CD4-positive, CD25-positive, alpha-beta regulatory T cell (primary cell): ENCODE measurements around the gene RASSF4. TPM values are rescaled to one million over a fixed set of nuclear protein-coding genes. Genes with fewer than 3 reads are reported as not detected.

Source experiments
- ATAC-seq, 2 donors: fragments of 150-1000 bp; cut with Tn5 transposase; one replicate each; pipeline ENCODE4 v1.10.0; 2021; ENCODE audit warnings: low read depth in 2 of 2, moderate number of reproducible peaks in 2 of 2, moderate library complexity in 1 of 2
- DNase-seq, 3 donors: peaks; one replicate each; pipeline versions ENCODE4 v3.0.0 to v3.0.0-alpha.2; 2012 to 2022; ENCODE audit warnings: mixed read lengths in 1 of 3
- H3K27ac ChIP-seq: one replicate; pipeline ENCODE4 v1.7.0; 2013; ENCODE audit warnings: mild to moderate bottlenecking, low read length; ENCODE audit not compliant: insufficient read depth, poor library complexity, severe bottlenecking
- H3K27me3 ChIP-seq: one replicate; pipeline ENCODE4 v1.7.0; 2013; ENCODE audit warnings: low read length; ENCODE audit not compliant: control insufficient read depth, insufficient read depth
- H3K36me3 ChIP-seq: one replicate; pipeline ENCODE4 v1.7.0; 2013; ENCODE audit warnings: mild to moderate bottlenecking, low read length, moderate library complexity; ENCODE audit not compliant: control insufficient read depth, insufficient read depth
- H3K4me1 ChIP-seq: 2 replicates; pipeline ENCODE4 v1.7.0; 2013; ENCODE audit warnings: mild to moderate bottlenecking, low read length; ENCODE audit not compliant: insufficient read depth, control insufficient read depth, poor library complexity, severe bottlenecking
- H3K4me3 ChIP-seq: one replicate; pipeline ENCODE4 v1.7.0; 2013; ENCODE audit warnings: low read depth, mild to moderate bottlenecking, low read length, moderate library complexity
- H3K9me3 ChIP-seq, 2 experiments: 1 replicate in 1 of 2; 2 replicates in 1 of 2; pipeline ENCODE4 v1.7.0; 2013; ENCODE audit warnings: low read length in 2 of 2, mild to moderate bottlenecking in 1 of 2, moderate library complexity in 1 of 2; ENCODE audit not compliant: control insufficient read depth in 2 of 2
- H3K27ac Mint-ChIP-seq, 3 donors: one replicate each; pipeline ENCODE4 v1.8.0; 2020 to 2022; ENCODE audit warnings: mild to moderate bottlenecking in 3 of 3, mixed read lengths in 3 of 3, moderate library complexity in 2 of 3
- H3K27me3 Mint-ChIP-seq: one replicate; pipeline ENCODE4 v1.8.0; 2022; ENCODE audit warnings: mild to moderate bottlenecking, mixed read lengths
- H3K36me3 Mint-ChIP-seq: one replicate; pipeline ENCODE4 v1.8.0; 2020; ENCODE audit warnings: mixed read lengths
- H3K4me1 Mint-ChIP-seq, 4 donors: one replicate each; pipeline ENCODE4 v1.8.0; 2020 to 2022; ENCODE audit warnings: mixed read lengths in 4 of 4, mild to moderate bottlenecking in 1 of 4
- H3K4me3 Mint-ChIP-seq, 4 donors: one replicate each; pipeline ENCODE4 v1.8.0; 2020 to 2022; ENCODE audit warnings: mild to moderate bottlenecking in 4 of 4, mixed read lengths in 4 of 4, moderate library complexity in 3 of 4
- H3K9me3 Mint-ChIP-seq, 7 donors: one replicate each; pipeline ENCODE4 v1.8.0; 2020 to 2022; ENCODE audit warnings: mixed read lengths in 7 of 7, mild to moderate bottlenecking in 3 of 7, moderate library complexity in 2 of 7
- polyA plus RNA-seq, 4 donors: library from polyadenylated mRNA; unstranded; fragments of 300-500 nt; fragmentation: Illumina TruSeq; gene quantifications; one replicate each; pipeline ENCODE4 v1.2.3, GENCODE V29; 2021
- total RNA-seq: library from RNA; stranded (reverse); gene quantifications from one replicate; pipeline ENCODE4 v1.2.3, GENCODE V29; 2022

Gene RASSF4
- total and polyA plus RNA-seq, 5 donors from 2014 or later = 0.37 to 1.3 (median 0.53) TPM; not detected in 1

DNA sequence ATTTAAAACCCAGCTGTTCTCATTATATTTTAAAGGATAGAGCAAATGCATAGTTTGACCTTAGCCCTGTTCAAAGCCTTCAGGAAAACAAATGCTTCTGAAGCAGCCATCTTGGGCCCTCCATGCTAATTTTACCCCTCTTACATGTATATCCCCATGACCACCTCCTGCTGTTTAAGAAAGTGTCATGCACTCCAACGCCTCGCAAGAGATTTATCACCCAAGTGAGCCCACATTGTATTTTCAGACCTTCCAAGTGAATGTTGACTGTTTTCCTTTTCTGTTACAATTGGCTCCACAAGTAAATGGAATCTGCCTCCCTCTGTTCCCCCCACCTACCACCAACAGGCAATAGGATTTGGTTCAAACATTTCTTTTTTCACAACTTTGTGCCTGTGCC is 43.2 kb upstream of the RASSF4 start:
- Mint-ChIP-seq H3K36me3 (no peaks in the 10 kb centered on the region), H3K27me3 (no peaks in the 10 kb centered on the region), H3K4me1 (peaks cover 0 to 25% (median 6%) of the 10 kb centered on the region in 4 donors), H3K9me3 (peaks cover 0 to 6% (median 0%) of the 10 kb centered on the region in 7 donors), H3K27ac (no peak overlapping the region), H3K4me3 (no peak overlapping the region)
- peaks cover 3% of the 10 kb centered on the region for H3K27me3 ChIP-seq
- no peak overlapping the region for H3K4me3 ChIP-seq
- H3K4me1 ChIP-seq = peaks cover 15% of the 10 kb centered on the region
- no peaks in the 10 kb centered on the region for H3K36me3 ChIP-seq
- DNase-seq (no peak), ATAC-seq (no peak)
- no peaks in the 10 kb centered on the region for H3K9me3 ChIP-seq
- no peak overlapping the region for H3K27ac ChIP-seq

GRCh38 chr10:44917848-44918247 is 41.8 kb upstream of the RASSF4 start:
- Mint-ChIP-seq H3K9me3 (peaks cover 0 to 6% (median 0%) of the 10 kb centered on the region in 7 donors), H3K36me3 (no peaks in the 10 kb centered on the region), H3K27me3 (no peaks in the 10 kb centered on the region), H3K4me1 (peaks cover 0 to 21% (median 6%) of the 10 kb centered on the region in 4 donors), H3K4me3 (no peak overlapping the region), H3K27ac (no peak overlapping the region)
- H3K27ac ChIP-seq = no peak overlapping the region
- no peaks in the 10 kb centered on the region for H3K9me3 ChIP-seq
- H3K27me3 ChIP-seq = peaks cover 3% of the 10 kb centered on the region
- H3K36me3 ChIP-seq = no peaks in the 10 kb centered on the region
- no peak overlapping the region for H3K4me3 ChIP-seq
- peaks cover 13% of the 10 kb centered on the region for H3K4me1 ChIP-seq
- ATAC-seq = no peak
- DNase-seq = no peak

GRCh38 chr10:44920252-44920651 is 39.4 kb upstream of the RASSF4 start:
- no peak overlapping the region for H3K27ac Mint-ChIP-seq
- H3K36me3 Mint-ChIP-seq = no peaks in the 10 kb centered on the region
- H3K4me3 ChIP-seq = no peak overlapping the region
- no peaks in the 10 kb centered on the region for H3K36me3 ChIP-seq
- H3K9me3 ChIP-seq = no peaks in the 10 kb centered on the region
- H3K27me3 Mint-ChIP-seq = no peaks in the 10 kb centered on the region
- H3K4me1 ChIP-seq = no peaks in the 10 kb centered on the region
- peaks cover 0 to 4% (median 0%) of the 10 kb centered on the region in 4 donors for H3K4me1 Mint-ChIP-seq
- DNase-seq (no peak), ATAC-seq (no peak)
- peaks cover 3% of the 10 kb centered on the region for H3K27me3 ChIP-seq
- H3K27ac ChIP-seq = no peak overlapping the region
- H3K9me3 Mint-ChIP-seq = peaks cover 0 to 6% (median 0%) of the 10 kb centered on the region in 7 donors
- H3K4me3 Mint-ChIP-seq = no peak overlapping the region

DNA sequence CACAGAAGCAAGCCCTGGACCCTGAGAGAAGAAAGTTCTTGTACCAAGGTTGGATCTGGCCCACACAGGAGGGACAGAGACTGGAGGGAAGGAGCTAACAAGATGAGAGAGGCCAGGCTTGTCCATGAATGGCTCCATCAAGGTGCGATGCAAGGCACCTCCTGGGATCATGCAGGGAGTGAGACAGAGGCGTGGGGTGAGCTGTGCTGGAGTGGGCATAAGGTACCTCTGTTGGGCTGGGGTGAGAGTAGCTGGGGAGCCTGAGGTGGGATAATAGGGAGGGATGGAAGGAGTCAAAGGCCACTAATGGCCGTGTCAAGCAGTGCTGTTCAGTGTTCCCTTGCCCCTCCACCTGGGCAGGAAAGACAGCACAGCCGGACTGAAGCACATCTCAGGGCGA is 38.5 kb upstream of the RASSF4 start:
- ATAC-seq = no peak
- H3K36me3 Mint-ChIP-seq = no peaks in the 10 kb centered on the region
- Histone ChIP-seq H3K4me1 (no peaks in the 10 kb centered on the region), H3K27ac (no peak overlapping the region), H3K27me3 (peaks cover 3% of the 10 kb centered on the region), H3K9me3 (no peaks in the 10 kb centered on the region), H3K4me3 (no peak overlapping the region), H3K36me3 (no peaks in the 10 kb centered on the region)
- DNase-seq = no peak
- H3K4me1 Mint-ChIP-seq = no peaks in the 10 kb centered on the region
- H3K27me3 Mint-ChIP-seq = no peaks in the 10 kb centered on the region
- no peak overlapping the region for H3K4me3 Mint-ChIP-seq
- peaks cover 0 to 6% (median 0%) of the 10 kb centered on the region in 7 donors for H3K9me3 Mint-ChIP-seq
- H3K27ac Mint-ChIP-seq = no peak overlapping the region

- no peak overlapping the region for H3K4me3 Mint-ChIP-seq
- DNase-seq (no peak), ATAC-seq (no peak)
- H3K36me3 Mint-ChIP-seq = no peaks in the 10 kb centered on the region
- H3K36me3 ChIP-seq = no peaks in the 10 kb centered on the region
- no peak overlapping the region for H3K4me3 ChIP-seq
- peaks cover 0 to 6% (median 0%) of the 10 kb centered on the region in 7 donors for H3K9me3 Mint-ChIP-seq
- no peaks in the 10 kb centered on the region for H3K9me3 ChIP-seq
- no peak overlapping the region for H3K27ac Mint-ChIP-seq
- no peaks in the 10 kb centered on the region for H3K27me3 Mint-ChIP-seq
- H3K4me1 Mint-ChIP-seq = no peaks in the 10 kb centered on the region
- no peaks in the 10 kb centered on the region for H3K4me1 ChIP-seq
- no peak overlapping the region for H3K27ac ChIP-seq
- H3K27me3 ChIP-seq = peaks cover 3% of the 10 kb centered on the region
These were observed 38.1 kb upstream of the RASSF4 start for GRCh38 chr10:44921506-44921905.

DNA sequence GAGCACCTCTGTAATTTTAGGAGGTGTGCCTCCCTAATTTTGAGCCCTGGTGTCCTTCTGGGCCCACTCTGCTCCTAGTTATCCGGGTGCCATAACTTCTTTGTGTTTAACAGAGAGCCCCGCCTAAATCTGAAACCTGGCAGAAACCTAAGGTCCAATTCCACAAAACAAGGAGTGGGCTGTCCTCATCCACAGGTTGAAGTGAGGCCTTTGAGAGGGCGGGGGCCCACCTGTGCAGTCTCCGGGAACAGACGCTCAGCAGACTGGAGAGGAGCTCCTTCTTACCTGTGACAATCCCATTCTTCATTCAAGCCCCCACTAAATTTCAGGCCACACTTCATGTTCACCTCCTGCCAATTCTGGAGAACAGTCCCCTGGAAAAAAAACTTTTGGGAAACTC is 37.6 kb upstream of the RASSF4 start:
- peak overlapping the region in 1 of 3 donors; percentile 6 for H3K27ac Mint-ChIP-seq
- H3K36me3 ChIP-seq = no peaks in the 10 kb centered on the region
- H3K4me3 Mint-ChIP-seq = no peak overlapping the region
- no peaks in the 10 kb centered on the region for H3K27me3 Mint-ChIP-seq
- peaks cover 0 to 6% (median 0%) of the 10 kb centered on the region in 7 donors for H3K9me3 Mint-ChIP-seq
- H3K4me3 ChIP-seq = no peak overlapping the region
- H3K9me3 ChIP-seq = no peaks in the 10 kb centered on the region
- peaks cover 3% of the 10 kb centered on the region for H3K27me3 ChIP-seq
- DNase-seq (no peak), ATAC-seq (no peak)
- H3K36me3 Mint-ChIP-seq = no peaks in the 10 kb centered on the region
- no peaks in the 10 kb centered on the region for H3K4me1 ChIP-seq
- H3K4me1 Mint-ChIP-seq = no peaks in the 10 kb centered on the region
- H3K27ac ChIP-seq = no peak overlapping the region

DNA sequence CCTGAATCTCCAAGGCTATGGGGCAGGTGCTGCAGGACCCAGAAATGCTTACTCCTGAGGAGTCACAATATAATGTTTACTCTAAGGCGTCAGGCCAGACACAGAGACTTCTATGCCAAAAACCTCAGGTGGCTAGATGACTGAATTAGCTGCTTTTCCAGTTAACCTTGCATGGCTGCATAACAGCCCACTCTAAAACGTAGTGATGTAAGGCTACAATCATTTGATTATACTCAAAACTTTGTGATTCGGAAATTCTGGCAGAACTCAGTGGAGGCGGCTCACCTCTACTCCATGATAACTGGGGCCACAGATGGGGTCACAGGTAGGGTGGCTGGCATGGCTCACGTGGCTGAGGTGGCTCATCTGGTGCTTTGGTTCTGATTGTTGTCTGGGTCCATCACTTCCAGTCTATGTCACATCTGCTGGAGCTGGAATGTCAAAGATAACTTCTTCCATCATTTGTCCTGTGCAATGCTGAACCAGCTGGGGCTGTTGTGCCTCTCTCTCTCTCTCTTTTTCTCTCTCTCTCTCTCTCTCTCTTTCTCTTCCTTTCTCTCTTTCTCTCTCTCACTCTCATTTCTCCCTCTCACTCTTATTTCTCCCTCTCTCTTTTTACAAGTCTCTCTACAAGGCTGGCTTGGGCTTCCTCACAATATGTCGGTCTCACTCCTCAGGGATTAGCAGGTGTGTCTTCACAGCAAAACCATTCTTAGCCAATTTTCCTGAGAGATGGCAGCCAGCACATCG is 36.6 kb upstream of the RASSF4 start:
- Mint-ChIP-seq H3K27ac (no peak overlapping the region), H3K27me3 (no peaks in the 10 kb centered on the region), H3K9me3 (peaks cover 0 to 2% (median 0%) of the 10 kb centered on the region in 7 donors), H3K36me3 (no peaks in the 10 kb centered on the region), H3K4me3 (no peak overlapping the region), H3K4me1 (no peaks in the 10 kb centered on the region)
- no peaks in the 10 kb centered on the region for H3K36me3 ChIP-seq
- no peaks in the 10 kb centered on the region for H3K4me1 ChIP-seq
- no peaks in the 10 kb centered on the region for H3K9me3 ChIP-seq
- peaks cover 1% of the 10 kb centered on the region for H3K27me3 ChIP-seq
- DNase-seq (no peak), ATAC-seq (no peak)
- no peak overlapping the region for H3K27ac ChIP-seq
- H3K4me3 ChIP-seq = no peak overlapping the region

GRCh38 chr10:44923611-44924010 is 36.0 kb upstream of the RASSF4 start:
- Histone ChIP-seq H3K27me3 (no peaks in the 10 kb centered on the region), H3K36me3 (no peaks in the 10 kb centered on the region), H3K4me3 (no peak overlapping the region), H3K27ac (no peak overlapping the region), H3K4me1 (no peaks in the 10 kb centered on the region), H3K9me3 (no peaks in the 10 kb centered on the region)
- DNase-seq (no peak), ATAC-seq (no peak)
- no peaks in the 10 kb centered on the region for H3K27me3 Mint-ChIP-seq
- no peak overlapping the region for H3K27ac Mint-ChIP-seq
- no peaks in the 10 kb centered on the region for H3K4me1 Mint-ChIP-seq
- H3K36me3 Mint-ChIP-seq = no peaks in the 10 kb centered on the region
- H3K9me3 Mint-ChIP-seq = no peaks in the 10 kb centered on the region
- no peak overlapping the region for H3K4me3 Mint-ChIP-seq
